ENCODE data around the gene CYP26B1.

Gene CYP26B1

GRCh38 chr2:72113847-72114692 is 33.6 kb downstream of the CYP26B1 start:
- WGBS, 2 donors (ENCODE audit: extremely low coverage in 2 of 2, insufficient read length in 2 of 2, insufficient replicate concordance in 1 of 2) = no CpG with 5 or more reads among the region's 15 CpGs
- Histone ChIP-seq H3K27me3 (ENCODE audit: control insufficient read depth in 3 of 3, insufficient read depth in 3 of 3, low read depth in 1 of 3, low read length in 3 of 3) (no peaks in the 10 kb centered on the region), H3K36me3 (replicated peaks in 1 of 2; ENCODE audit: control insufficient read depth in 2 of 2, insufficient read depth in 2 of 2, low read length in 2 of 2) (no peaks in the 10 kb centered on the region), H3K4me3 (ENCODE audit: low read length in 2 of 2) (no peak overlapping the region), H3K9ac (ENCODE audit: low read depth, low read length, poor library complexity) (no peak overlapping the region), H2BK15ac (ENCODE audit: low read length) (no peak overlapping the region), H2BK120ac (ENCODE audit: low read depth, low read length) (no peak overlapping the region), H2AK5ac (ENCODE audit: low read depth, low read length) (peak overlapping the region; percentile 38), H2AFZ (ENCODE audit: low read length) (no peak overlapping the region), H2BK12ac (ENCODE audit: low read length) (no peak overlapping the region), H3K9me3 (replicated peaks in 1 of 2; ENCODE audit: control insufficient read depth in 2 of 2, insufficient read depth in 1 of 2, low read depth in 1 of 2, low read length in 2 of 2) (peaks cover 0 to 2% of the 10 kb centered on the region in 2 donors), H4K91ac (ENCODE audit: low read depth, low read length, poor library complexity) (no peak overlapping the region), H3K4ac (ENCODE audit: low read length) (no peak overlapping the region), H2BK5ac (ENCODE audit: low read length) (no peak overlapping the region), H3K79me1 (ENCODE audit: low read depth, low read length) (no peaks in the 10 kb centered on the region), H3K4me1 (ENCODE audit: control insufficient read depth in 2 of 2, insufficient read depth in 1 of 2, low read depth in 1 of 2, low read length in 2 of 2) (peaks cover 2 to 9% of the 10 kb centered on the region in 2 donors), H4K8ac (ENCODE audit: low read depth, low read length) (no peak overlapping the region), H3K23ac (ENCODE audit: low read depth, low read length, poor library complexity) (no peak overlapping the region), H3K18ac (ENCODE audit: low read length) (no peak overlapping the region), H3K27ac (replicated peaks; ENCODE audit: low read length) (no peak overlapping the region), H3K14ac (ENCODE audit: low read length) (no peak overlapping the region), H3K4me2 (ENCODE audit: insufficient read depth, low read length, poor library complexity, severe bottlenecking) (no peak overlapping the region)
- no peak for DNase-seq (ENCODE audit: low spot score)

- Histone ChIP-seq H3K23ac (ENCODE audit: low read depth, low read length, poor library complexity) (no peak overlapping the region), H3K27ac (replicated peaks; ENCODE audit: low read length) (no peak overlapping the region), H3K4me1 (ENCODE audit: control insufficient read depth in 2 of 2, insufficient read depth in 1 of 2, low read depth in 1 of 2, low read length in 2 of 2) (peaks cover 3 to 10% of the 10 kb centered on the region in 2 donors), H3K18ac (ENCODE audit: low read length) (peak overlapping the region; percentile 65), H2BK120ac (ENCODE audit: low read depth, low read length) (peak overlapping the region; percentile 78), H2BK12ac (ENCODE audit: low read length) (no peak overlapping the region), H3K14ac (ENCODE audit: low read length) (no peak overlapping the region), H3K36me3 (replicated peaks in 1 of 2; ENCODE audit: control insufficient read depth in 2 of 2, insufficient read depth in 2 of 2, low read length in 2 of 2) (no peaks in the 10 kb centered on the region), H3K79me1 (ENCODE audit: low read depth, low read length) (no peaks in the 10 kb centered on the region), H4K91ac (ENCODE audit: low read depth, low read length, poor library complexity) (no peak overlapping the region), H4K8ac (ENCODE audit: low read depth, low read length) (no peak overlapping the region), H3K4me2 (ENCODE audit: insufficient read depth, low read length, poor library complexity, severe bottlenecking) (no peak overlapping the region), H3K9me3 (replicated peaks in 1 of 2; ENCODE audit: control insufficient read depth in 2 of 2, insufficient read depth in 1 of 2, low read depth in 1 of 2, low read length in 2 of 2) (peaks cover 0 to 2% of the 10 kb centered on the region in 2 donors), H3K9ac (ENCODE audit: low read depth, low read length, poor library complexity) (peak overlapping the region; percentile 50), H3K4me3 (ENCODE audit: low read length in 2 of 2) (no peak overlapping the region), H2AFZ (ENCODE audit: low read length) (no peak overlapping the region), H2AK5ac (ENCODE audit: low read depth, low read length) (no peak overlapping the region), H3K27me3 (ENCODE audit: control insufficient read depth in 3 of 3, insufficient read depth in 3 of 3, low read depth in 1 of 3, low read length in 3 of 3) (no peaks in the 10 kb centered on the region), H3K4ac (ENCODE audit: low read length) (no peak overlapping the region), H2BK15ac (ENCODE audit: low read length) (no peak overlapping the region), H2BK5ac (ENCODE audit: low read length) (peak overlapping the region; percentile 19)
- no CpG with 5 or more reads among the region's 12 CpGs for WGBS, 2 donors (ENCODE audit: extremely low coverage in 2 of 2, insufficient read length in 2 of 2, insufficient replicate concordance in 1 of 2)
- no peak for DNase-seq (ENCODE audit: low spot score)
These were observed 34.4 kb downstream of the CYP26B1 start for GRCh38 chr2:72112981-72113846.

- H3K14ac ChIP-seq (ENCODE audit: low read length) = no peak overlapping the region
- no peak overlapping the region for H3K9ac ChIP-seq (ENCODE audit: low read depth, low read length, poor library complexity)
- DNase-seq (ENCODE audit: low spot score) = no peak
- no peak overlapping the region for H4K8ac ChIP-seq (ENCODE audit: low read depth, low read length)
- no peak overlapping the region for H2BK12ac ChIP-seq (ENCODE audit: low read length)
- H3K9me3 ChIP-seq (replicated peaks in 1 of 2; ENCODE audit: control insufficient read depth in 2 of 2, insufficient read depth in 1 of 2, low read depth in 1 of 2, low read length in 2 of 2) = peaks cover 0 to 2% of the 10 kb centered on the region in 2 donors
- H3K36me3 ChIP-seq (replicated peaks in 1 of 2; ENCODE audit: control insufficient read depth in 2 of 2, insufficient read depth in 2 of 2, low read length in 2 of 2) = no peaks in the 10 kb centered on the region
- H2AK5ac ChIP-seq (ENCODE audit: low read depth, low read length) = no peak overlapping the region
- H2BK15ac ChIP-seq (ENCODE audit: low read length) = no peak overlapping the region
- H2BK120ac ChIP-seq (ENCODE audit: low read depth, low read length) = no peak overlapping the region
- no CpG with 5 or more reads among the region's 6 CpGs for WGBS, 2 donors (ENCODE audit: extremely low coverage in 2 of 2, insufficient read length in 2 of 2, insufficient replicate concordance in 1 of 2)
- no peak overlapping the region for H3K4ac ChIP-seq (ENCODE audit: low read length)
- H3K4me2 ChIP-seq (ENCODE audit: insufficient read depth, low read length, poor library complexity, severe bottlenecking) = no peak overlapping the region
- H3K4me1 ChIP-seq (ENCODE audit: control insufficient read depth in 2 of 2, insufficient read depth in 1 of 2, low read depth in 1 of 2, low read length in 2 of 2) = peaks cover 3 to 10% of the 10 kb centered on the region in 2 donors
- no peak overlapping the region for H3K23ac ChIP-seq (ENCODE audit: low read depth, low read length, poor library complexity)
- H3K27me3 ChIP-seq (ENCODE audit: control insufficient read depth in 3 of 3, insufficient read depth in 3 of 3, low read depth in 1 of 3, low read length in 3 of 3) = no peaks in the 10 kb centered on the region
- H3K27ac ChIP-seq (replicated peaks; ENCODE audit: low read length) = no peak overlapping the region
- H3K18ac ChIP-seq (ENCODE audit: low read length) = no peak overlapping the region
- no peak overlapping the region for H3K4me3 ChIP-seq (ENCODE audit: low read length in 2 of 2)
- H3K79me1 ChIP-seq (ENCODE audit: low read depth, low read length) = no peaks in the 10 kb centered on the region
- no peak overlapping the region for H2AFZ ChIP-seq (ENCODE audit: low read length)
- no peak overlapping the region for H2BK5ac ChIP-seq (ENCODE audit: low read length)
- no peak overlapping the region for H4K91ac ChIP-seq (ENCODE audit: low read depth, low read length, poor library complexity)
These were observed 35.3 kb downstream of the CYP26B1 start for GRCh38 chr2:72112401-72112800.

- H2AFZ ChIP-seq (ENCODE audit: low read length) = no peak overlapping the region
- no peak for DNase-seq (ENCODE audit: low spot score)
- no peak overlapping the region for H2BK15ac ChIP-seq (ENCODE audit: low read length)
- H3K23ac ChIP-seq (ENCODE audit: low read depth, low read length, poor library complexity) = no peak overlapping the region
- H3K9ac ChIP-seq (ENCODE audit: low read depth, low read length, poor library complexity) = no peak overlapping the region
- H3K4me1 ChIP-seq (ENCODE audit: control insufficient read depth in 2 of 2, insufficient read depth in 1 of 2, low read depth in 1 of 2, low read length in 2 of 2) = peaks cover 3 to 10% of the 10 kb centered on the region in 2 donors
- no CpG with 5 or more reads among the region's 3 CpGs for WGBS, 2 donors (ENCODE audit: extremely low coverage in 2 of 2, insufficient read length in 2 of 2, insufficient replicate concordance in 1 of 2)
- no peaks in the 10 kb centered on the region for H3K79me1 ChIP-seq (ENCODE audit: low read depth, low read length)
- H3K36me3 ChIP-seq (replicated peaks in 1 of 2; ENCODE audit: control insufficient read depth in 2 of 2, insufficient read depth in 2 of 2, low read length in 2 of 2) = no peaks in the 10 kb centered on the region
- H2BK12ac ChIP-seq (ENCODE audit: low read length) = no peak overlapping the region
- H3K14ac ChIP-seq (ENCODE audit: low read length) = no peak overlapping the region
- H3K4me3 ChIP-seq (ENCODE audit: low read length in 2 of 2) = no peak overlapping the region
- no peak overlapping the region for H2BK5ac ChIP-seq (ENCODE audit: low read length)
- H4K8ac ChIP-seq (ENCODE audit: low read depth, low read length) = no peak overlapping the region
- peaks cover 0 to 2% of the 10 kb centered on the region in 2 donors for H3K9me3 ChIP-seq (replicated peaks in 1 of 2; ENCODE audit: control insufficient read depth in 2 of 2, insufficient read depth in 1 of 2, low read depth in 1 of 2, low read length in 2 of 2)
- no peaks in the 10 kb centered on the region for H3K27me3 ChIP-seq (ENCODE audit: control insufficient read depth in 3 of 3, insufficient read depth in 3 of 3, low read depth in 1 of 3, low read length in 3 of 3)
- no peak overlapping the region for H3K4ac ChIP-seq (ENCODE audit: low read length)
- no peak overlapping the region for H2AK5ac ChIP-seq (ENCODE audit: low read depth, low read length)
- no peak overlapping the region for H4K91ac ChIP-seq (ENCODE audit: low read depth, low read length, poor library complexity)
- no peak overlapping the region for H3K27ac ChIP-seq (replicated peaks; ENCODE audit: low read length)
- no peak overlapping the region for H2BK120ac ChIP-seq (ENCODE audit: low read depth, low read length)
- H3K18ac ChIP-seq (ENCODE audit: low read length) = no peak overlapping the region
- H3K4me2 ChIP-seq (ENCODE audit: insufficient read depth, low read length, poor library complexity, severe bottlenecking) = no peak overlapping the region
These were observed 36.6 kb downstream of the CYP26B1 start for GRCh38 chr2:72111061-72111460.
